Astrocyte (in vitro differentiated cells and primary cell): ENCODE measurements around the gene CBFA2T2. TPM values are rescaled to one million over a fixed set of nuclear protein-coding genes. Genes with fewer than 3 reads are reported as not detected.

Source experiments
- DNase-seq: peaks from one replicate; pipeline ENCODE4 v3.0.0-alpha.2; 2010; ENCODE audit warnings: low read depth
- FAIRE-seq: peaks from 2 replicates; lab custom pipeline; 2011; peaks lifted over from hg19 to GRCh38; lab: Jason Lieb, UNC
- H2AFZ ChIP-seq: 2 replicates; pipeline ENCODE4 v1.6.0; 2012; ENCODE audit warnings: low read depth, low read length, inconsistent platforms
- H3K27ac ChIP-seq: 2 replicates; pipeline ENCODE4 v1.5.1; 2011; ENCODE audit warnings: low read depth, low read length, inconsistent platforms
- H3K27me3 ChIP-seq: 2 replicates; pipeline ENCODE4 v1.6.0; 2011; ENCODE audit warnings: low read length, inconsistent platforms; ENCODE audit not compliant: insufficient read depth
- H3K36me3 ChIP-seq: 2 replicates; pipeline ENCODE4 v1.5.1; 2011; ENCODE audit warnings: low read length, inconsistent platforms; ENCODE audit not compliant: insufficient read depth
- H3K4me1 ChIP-seq: 2 replicates; pipeline ENCODE4 v1.5.1; 2011; ENCODE audit warnings: low read length, inconsistent platforms; ENCODE audit not compliant: insufficient read depth
- H3K4me2 ChIP-seq: 2 replicates; pipeline ENCODE4 v1.6.0; 2012; ENCODE audit warnings: low read length, inconsistent platforms
- H3K4me3 ChIP-seq: 2 replicates; pipeline ENCODE4 v1.5.1; 2011; ENCODE audit warnings: low read depth, mild to moderate bottlenecking, low read length, inconsistent platforms; ENCODE audit not compliant: insufficient read depth
- H3K79me2 ChIP-seq: 2 replicates; pipeline ENCODE4 v1.6.0; 2012; ENCODE audit warnings: mild to moderate bottlenecking, low read length, inconsistent platforms; ENCODE audit not compliant: insufficient read depth
- H3K9ac ChIP-seq: 2 replicates; pipeline ENCODE4 v1.6.0; 2012; ENCODE audit warnings: mild to moderate bottlenecking, low read length, inconsistent platforms
- H3K9me3 ChIP-seq: 2 replicates; pipeline ENCODE4 v1.5.1; 2012; ENCODE audit warnings: low read depth, mild to moderate bottlenecking, low read length, inconsistent platforms; ENCODE audit not compliant: insufficient read depth
- H4K20me1 ChIP-seq: 2 replicates; pipeline ENCODE4 v1.6.0; 2012; ENCODE audit warnings: low read length, inconsistent platforms; ENCODE audit not compliant: insufficient read depth
- H3K27ac Mint-ChIP-seq: one replicate; pipeline ENCODE4 v1.8.0; 2021; ENCODE audit warnings: mild to moderate bottlenecking, mixed read lengths; ENCODE audit not compliant: unreplicated experiment
- H3K27me3 Mint-ChIP-seq: one replicate; pipeline ENCODE4 v1.8.0; 2021; ENCODE audit warnings: low read depth, mixed read lengths; ENCODE audit not compliant: unreplicated experiment
- H3K36me3 Mint-ChIP-seq: one replicate; pipeline ENCODE4 v1.8.0; 2021; ENCODE audit warnings: low read depth, mixed read lengths; ENCODE audit not compliant: unreplicated experiment
- H3K4me1 Mint-ChIP-seq: one replicate; pipeline ENCODE4 v1.8.0; 2021; ENCODE audit warnings: low read depth, mixed read lengths; ENCODE audit not compliant: unreplicated experiment
- H3K4me3 Mint-ChIP-seq: one replicate; pipeline ENCODE4 v1.8.0; 2021; ENCODE audit warnings: mild to moderate bottlenecking, moderate library complexity, mixed read lengths; ENCODE audit not compliant: unreplicated experiment
- H3K9me3 Mint-ChIP-seq: one replicate; pipeline ENCODE4 v1.8.0; 2021; ENCODE audit warnings: mild to moderate bottlenecking, mixed read lengths; ENCODE audit not compliant: unreplicated experiment
- CTCF ChIP-seq: IDR thresholded peaks from 2 replicates; pipeline ENCODE4 v1.5.1; 2011; ENCODE audit warnings: low read depth, mild to moderate bottlenecking, inconsistent platforms, low read length, moderate library complexity; ENCODE audit not compliant: insufficient read depth
- EZH2 ChIP-seq: IDR thresholded peaks from 2 replicates; pipeline ENCODE4 v1.6.1; 2012; ENCODE audit warnings: mild to moderate bottlenecking, low read length, inconsistent platforms; ENCODE audit not compliant: insufficient read depth
- total RNA-seq: library from RNA; stranded (reverse); gene quantifications from 2 replicates; pipeline ENCODE4 v1.2.1, GENCODE V29; 2021

Gene CBFA2T2
- total RNA-seq, 1 donor from 2014 or later: 14.6 TPM

- H3K4me3 ChIP-seq: no peak overlapping the region
- TF ChIP-seq EZH2: no peak
- TF ChIP-seq CTCF: no peak
- H3K9me3 ChIP-seq: no peaks in the 10 kb centered on the region
- H3K4me1 ChIP-seq: no peaks in the 10 kb centered on the region
- DNase-seq (no peak), FAIRE-seq (no peak)
- no peak overlapping the region for H3K27ac ChIP-seq
- peaks cover 3% of the 10 kb centered on the region for H3K27me3 Mint-ChIP-seq
- H3K36me3 ChIP-seq: no peaks in the 10 kb centered on the region
- H2AFZ ChIP-seq: no peak overlapping the region
- H3K9me3 Mint-ChIP-seq: no peaks in the 10 kb centered on the region
- no peaks in the 10 kb centered on the region for H3K36me3 Mint-ChIP-seq
- no peak overlapping the region for H3K9ac ChIP-seq
- peaks cover 2% of the 10 kb centered on the region for H3K4me1 Mint-ChIP-seq
- H3K79me2 ChIP-seq: no peaks in the 10 kb centered on the region
- H3K4me2 ChIP-seq: no peak overlapping the region
- H4K20me1 ChIP-seq: no peaks in the 10 kb centered on the region
- H3K4me3 Mint-ChIP-seq: no peak overlapping the region
- H3K27ac Mint-ChIP-seq: no peak overlapping the region
- H3K27me3 ChIP-seq: peaks cover 2% of the 10 kb centered on the region
Measured at GRCh38 chr20:33656783-33657703, 167.1 kb downstream of the CBFA2T2 start.

DNA sequence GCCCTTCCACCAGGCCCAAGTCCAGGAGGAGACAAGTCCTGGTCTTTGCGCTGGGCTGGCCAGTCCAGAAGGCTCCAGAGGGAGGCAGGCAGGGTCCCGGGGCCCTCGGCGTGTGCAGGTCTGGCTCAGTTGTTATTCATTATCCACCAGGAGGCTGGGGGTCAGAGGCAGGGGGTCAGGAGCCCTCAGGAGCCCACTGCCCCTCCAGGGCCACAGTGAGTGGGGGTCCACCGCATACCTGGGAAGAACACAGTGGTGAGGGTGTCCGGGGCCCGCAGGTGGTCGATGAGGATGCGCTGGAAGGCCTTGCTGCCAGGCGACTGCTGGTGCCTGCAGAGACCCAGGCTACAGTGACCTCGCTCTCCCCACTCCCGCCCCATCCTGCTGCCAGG, 167.8 kb downstream of the CBFA2T2 start:
- H2AFZ ChIP-seq: no peak overlapping the region
- Mint-ChIP-seq H3K9me3 (no peaks in the 10 kb centered on the region), H3K4me3 (no peak overlapping the region), H3K27me3 (peaks cover 3% of the 10 kb centered on the region), H3K4me1 (peaks cover 3% of the 10 kb centered on the region), H3K27ac (no peak overlapping the region), H3K36me3 (no peaks in the 10 kb centered on the region)
- no peaks in the 10 kb centered on the region for H3K36me3 ChIP-seq
- H3K4me2 ChIP-seq: no peak overlapping the region
- no peaks in the 10 kb centered on the region for H3K4me1 ChIP-seq
- DNase-seq (no peak), FAIRE-seq (no peak)
- no peak overlapping the region for H3K27ac ChIP-seq
- TF ChIP-seq EZH2 (no peak), CTCF (no peak)
- H3K9me3 ChIP-seq: no peaks in the 10 kb centered on the region
- no peak overlapping the region for H3K4me3 ChIP-seq
- no peaks in the 10 kb centered on the region for H3K79me2 ChIP-seq
- H3K9ac ChIP-seq: no peak overlapping the region
- peaks cover 2% of the 10 kb centered on the region for H3K27me3 ChIP-seq
- H4K20me1 ChIP-seq: no peaks in the 10 kb centered on the region

GRCh38 chr20:33658510-33658909, 168.6 kb downstream of the CBFA2T2 start:
- Histone ChIP-seq H3K27me3 (no peaks in the 10 kb centered on the region), H3K36me3 (no peaks in the 10 kb centered on the region), H3K4me3 (no peak overlapping the region), H3K9me3 (no peaks in the 10 kb centered on the region), H3K4me1 (no peaks in the 10 kb centered on the region), H2AFZ (no peak overlapping the region), H3K79me2 (no peaks in the 10 kb centered on the region), H3K4me2 (no peak overlapping the region), H3K27ac (no peak overlapping the region), H3K9ac (no peak overlapping the region), H4K20me1 (no peaks in the 10 kb centered on the region)
- H3K9me3 Mint-ChIP-seq: no peaks in the 10 kb centered on the region
- H3K4me1 Mint-ChIP-seq: peaks cover 6% of the 10 kb centered on the region
- no peaks in the 10 kb centered on the region for H3K36me3 Mint-ChIP-seq
- no peak overlapping the region for H3K27ac Mint-ChIP-seq
- FAIRE-seq (no peak), DNase-seq (no peak)
- TF ChIP-seq EZH2 (no peak), CTCF (no peak)
- H3K4me3 Mint-ChIP-seq: no peak overlapping the region
- H3K27me3 Mint-ChIP-seq: peaks cover 3% of the 10 kb centered on the region
